GM12873 (cell line): ENCODE results near the gene TOGARAM1.

Experiments
- CTCF ChIP-seq: IDR thresholded peaks from 2 replicates; pipeline ENCODE4 v1.5.1; 2012; ENCODE audit warnings: low read depth, mild to moderate bottlenecking, moderate library complexity, low read length, control low read depth; ENCODE audit not compliant: insufficient read depth; ENCODE audit errors: missing control alignments

The TOGARAM1 gene

GRCh38 chr14:45072126-45072525 is 110.1 kb downstream of the TOGARAM1 start:
- no peak for TF ChIP-seq CTCF

- TF ChIP-seq CTCF = no peak
Observed at GRCh38 chr14:45073231-45073879, 111.4 kb downstream of the TOGARAM1 start.

GRCh38 chr14:45078323-45078722 is 116.3 kb downstream of the TOGARAM1 start:
- TF ChIP-seq CTCF = no peak

GRCh38 chr14:45082420-45082819 is 120.4 kb downstream of the TOGARAM1 start:
- no peak for TF ChIP-seq CTCF

GRCh38 chr14:45083617-45083975 is 121.6 kb downstream of the TOGARAM1 start:
- no peak for TF ChIP-seq CTCF

GRCh38 chr14:45083976-45084722 is 122.2 kb downstream of the TOGARAM1 start, which contains the start of gene PRPF39:
Gene PRPF39 (plus strand): TSS chr14:45084116. CDS start chr14:45095240, 11,124 bp downstream.
- TF ChIP-seq CTCF = no peak

GRCh38 chr14:45084946-45085346 is 123.0 kb downstream of the TOGARAM1 start:
- TF ChIP-seq CTCF = no peak
